HG03139 (cell line): ENCODE results near the gene STX18.
"Not testable (repeated sequence)": the region's sequence is repeated elsewhere in the genome, so short reads cannot be mapped to it uniquely, and the experiment has no call there.

Experiments used
- ATAC-seq: cut with Tn5 transposase; IDR thresholded peaks from one replicate; pipeline ENCODE4 v1.9.1; 2021; ENCODE audit not compliant: unreplicated experiment

The STX18 gene

DNA sequence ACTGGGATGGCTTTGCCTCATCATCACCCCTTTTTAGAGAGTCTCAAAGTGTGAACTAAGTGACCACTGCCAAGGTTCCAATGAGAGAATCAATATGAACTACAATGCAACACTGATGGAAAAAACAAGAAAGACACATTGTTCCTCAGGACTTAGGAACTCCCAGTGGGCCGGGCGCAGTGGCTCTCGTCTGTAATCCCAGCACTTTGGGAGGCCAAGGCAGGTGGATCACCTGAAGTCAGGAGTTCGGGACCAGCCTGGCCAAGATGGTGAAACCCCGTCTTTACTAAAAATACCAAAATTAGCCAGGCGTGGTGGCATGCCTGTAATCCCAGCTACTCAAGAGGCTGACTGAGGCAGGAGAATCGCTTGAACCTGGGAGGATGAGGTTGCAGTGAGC lies 119.7 kb downstream of the STX18 start:
- not testable (repeated sequence) for ATAC-seq

DNA sequence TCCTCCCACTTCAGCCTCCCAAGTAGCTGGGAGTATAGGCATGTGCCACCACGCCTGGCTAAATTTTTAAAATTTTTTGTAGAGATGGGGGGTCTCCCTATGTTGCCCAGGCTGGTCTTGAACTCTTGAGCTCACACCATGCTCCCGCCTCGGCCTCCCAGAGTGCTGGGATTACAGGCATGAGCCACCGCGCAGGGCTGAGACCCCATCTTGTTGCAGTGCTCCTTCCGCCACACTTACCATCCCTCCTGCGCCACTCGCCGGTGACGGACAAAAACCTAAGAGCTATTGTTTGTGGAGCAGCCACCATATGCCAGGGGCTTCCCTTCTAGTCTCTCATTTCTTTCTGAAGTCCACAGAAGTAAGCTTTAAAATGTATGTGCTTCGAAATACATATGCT lies 120.5 kb downstream of the STX18 start:
- ATAC-seq, result no peak

DNA sequence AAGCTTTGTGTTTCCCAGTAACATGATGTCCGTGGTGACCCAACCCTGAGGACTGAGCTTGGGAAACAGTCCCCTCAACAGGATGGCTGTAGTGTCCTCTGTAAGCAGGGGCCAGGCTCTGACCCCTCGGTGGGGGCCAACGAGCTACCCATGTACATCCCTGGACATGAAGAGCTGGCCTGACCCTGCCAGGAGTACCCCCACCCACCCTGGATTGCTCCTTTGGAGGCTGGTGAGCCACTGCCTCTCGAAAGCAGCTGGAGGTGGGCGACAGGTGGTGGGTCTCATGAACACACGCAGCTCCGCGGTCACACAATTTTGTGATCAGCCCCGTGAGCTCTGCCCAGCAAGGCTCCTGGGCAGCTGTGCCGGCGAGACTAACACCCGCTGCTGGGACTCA lies 121.4 kb downstream of the STX18 start:
- ATAC-seq, result no peak

DNA sequence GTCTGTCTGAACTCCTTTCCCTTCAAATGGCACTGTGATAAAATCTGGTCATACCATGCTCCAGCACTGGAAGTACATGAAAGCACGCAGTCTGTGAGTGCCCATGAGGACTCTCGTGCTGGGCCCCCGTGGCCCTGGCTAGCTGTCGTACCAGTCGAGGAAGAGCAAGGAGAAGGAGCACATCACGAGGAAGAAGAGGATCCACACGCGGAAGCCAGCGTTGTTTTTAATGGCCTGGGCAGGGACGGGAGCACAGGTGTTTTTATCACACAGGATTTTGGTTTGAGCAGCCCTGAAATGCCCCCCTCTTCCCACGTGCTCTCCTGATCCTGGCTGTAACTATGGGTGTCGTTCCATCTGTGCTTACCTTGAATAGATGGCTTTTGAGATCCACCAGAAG lies 122.0 kb downstream of the STX18 start:
- no peak for ATAC-seq

DNA sequence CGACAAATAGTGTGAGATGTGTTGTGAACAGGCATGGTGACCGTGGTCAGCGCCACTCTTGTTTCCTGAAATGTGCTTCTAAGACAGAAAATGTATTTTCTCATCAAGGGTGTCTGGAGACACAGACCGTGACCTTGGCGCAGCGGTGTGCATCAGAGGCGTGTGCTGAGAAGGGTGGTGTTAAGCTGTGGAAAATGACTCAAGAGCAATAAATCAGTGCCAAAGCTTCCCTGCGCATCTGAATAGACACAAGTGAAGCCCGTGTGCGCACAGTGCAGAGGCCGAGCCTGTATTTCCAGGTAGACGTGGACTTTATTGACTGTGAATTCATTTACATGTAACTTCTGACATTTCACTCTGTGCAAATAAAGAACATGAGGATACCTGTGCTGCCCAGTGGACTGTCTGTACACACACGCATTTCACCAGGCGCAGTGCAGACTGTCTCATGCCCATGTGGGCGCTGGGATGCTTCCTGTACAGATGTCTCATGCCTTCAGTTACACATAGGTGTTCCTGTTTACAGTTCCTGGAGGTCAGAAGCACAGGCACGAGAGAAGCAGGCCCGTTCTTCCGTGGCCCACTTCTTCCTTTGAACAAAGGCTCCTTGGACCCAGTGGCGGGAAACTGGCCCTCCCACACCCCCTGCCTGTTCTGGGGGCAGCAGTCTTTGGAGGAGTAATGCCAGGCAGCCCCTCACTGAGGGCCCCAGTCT lies 123.0 kb downstream of the STX18 start:
- no peak for ATAC-seq

DNA sequence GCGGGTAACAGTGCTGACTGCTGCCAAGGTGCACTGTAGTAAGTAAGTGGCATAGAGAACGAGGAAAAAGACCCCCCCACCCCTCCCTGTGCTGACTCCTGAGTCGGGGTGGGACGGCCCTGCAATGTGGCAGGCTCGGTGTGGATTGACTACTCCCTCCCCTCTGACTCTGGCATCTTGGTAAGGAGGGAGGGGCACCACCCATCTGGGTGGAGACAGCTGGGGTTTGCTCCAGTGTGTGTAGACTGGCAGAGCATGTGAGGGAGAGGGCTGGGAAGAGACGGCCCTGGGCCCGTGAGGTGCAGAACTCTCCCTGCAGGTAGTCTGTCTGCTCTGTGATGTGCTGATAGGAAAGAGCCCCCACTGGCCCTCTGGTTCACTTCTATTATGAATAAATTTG lies 124.0 kb downstream of the STX18 start:
- ATAC-seq, result no peak

DNA sequence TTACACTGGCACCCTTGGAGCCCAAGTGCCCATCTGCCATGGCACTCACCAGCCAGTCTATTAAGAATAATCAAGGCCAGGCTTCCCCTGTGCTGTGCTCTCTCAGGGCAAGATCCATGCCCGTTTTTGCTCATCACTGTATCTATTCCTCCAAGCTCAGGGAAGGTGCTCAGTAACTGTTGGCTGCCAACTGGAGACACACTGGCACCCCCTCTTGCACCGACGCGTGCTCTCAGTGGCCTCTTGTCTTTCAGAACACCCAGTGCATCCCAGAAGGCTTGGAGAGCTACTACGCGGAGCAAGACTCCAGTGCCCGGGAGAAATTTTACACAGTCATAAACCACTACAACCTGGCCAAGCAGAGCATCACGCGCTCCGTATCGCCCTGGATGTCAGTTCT lies 124.9 kb downstream of the STX18 start:
- ATAC-seq, result no peak

DNA sequence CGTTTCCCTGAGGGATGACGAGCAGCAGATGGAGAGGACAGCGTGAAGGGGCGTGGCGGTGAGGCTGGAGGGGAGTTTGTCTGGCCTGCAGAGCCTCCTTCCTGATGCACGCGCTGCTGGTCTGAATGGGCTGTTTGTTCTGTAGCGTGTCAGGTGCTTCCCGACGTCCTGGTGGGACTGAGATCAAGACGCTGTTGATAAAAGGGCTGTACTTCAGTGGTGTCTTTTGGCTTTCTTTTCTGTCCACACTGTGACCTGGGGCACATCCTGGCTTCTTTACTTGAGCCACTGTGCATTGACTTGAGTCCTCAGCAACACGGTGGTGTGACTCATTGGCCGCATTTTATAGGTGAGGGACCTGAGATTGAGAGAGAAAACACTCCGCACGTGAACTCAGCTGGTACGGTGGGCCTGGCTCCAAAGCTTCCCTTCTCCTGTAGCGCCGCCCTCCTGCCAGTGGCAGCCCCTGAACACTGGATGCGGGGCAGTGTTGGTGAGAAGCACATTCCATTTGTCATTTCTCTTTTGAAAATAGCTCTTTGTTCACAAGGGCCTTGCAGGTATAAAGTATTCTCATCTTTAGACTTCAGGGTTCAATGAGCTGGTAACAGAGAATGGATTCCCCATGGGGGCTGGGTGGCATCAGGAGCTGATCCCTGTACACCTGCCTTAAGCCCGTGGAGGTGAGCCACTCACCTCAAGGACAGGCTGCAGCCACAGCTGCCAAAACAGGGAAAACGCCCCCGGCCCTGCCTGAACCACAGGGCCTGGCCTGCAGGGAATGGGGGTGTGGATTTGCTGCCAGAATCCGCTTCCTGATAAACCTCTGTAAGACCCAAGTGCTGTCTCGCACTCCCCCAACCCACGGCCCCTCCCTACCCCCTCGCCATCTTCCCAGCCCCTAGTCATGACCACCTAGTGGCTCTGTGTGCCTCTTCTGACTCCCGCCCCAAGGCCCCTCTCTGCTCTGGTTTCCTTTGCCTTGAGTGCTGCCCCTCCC lies 125.7 kb downstream of the STX18 start:
- ATAC-seq, result no peak

DNA sequence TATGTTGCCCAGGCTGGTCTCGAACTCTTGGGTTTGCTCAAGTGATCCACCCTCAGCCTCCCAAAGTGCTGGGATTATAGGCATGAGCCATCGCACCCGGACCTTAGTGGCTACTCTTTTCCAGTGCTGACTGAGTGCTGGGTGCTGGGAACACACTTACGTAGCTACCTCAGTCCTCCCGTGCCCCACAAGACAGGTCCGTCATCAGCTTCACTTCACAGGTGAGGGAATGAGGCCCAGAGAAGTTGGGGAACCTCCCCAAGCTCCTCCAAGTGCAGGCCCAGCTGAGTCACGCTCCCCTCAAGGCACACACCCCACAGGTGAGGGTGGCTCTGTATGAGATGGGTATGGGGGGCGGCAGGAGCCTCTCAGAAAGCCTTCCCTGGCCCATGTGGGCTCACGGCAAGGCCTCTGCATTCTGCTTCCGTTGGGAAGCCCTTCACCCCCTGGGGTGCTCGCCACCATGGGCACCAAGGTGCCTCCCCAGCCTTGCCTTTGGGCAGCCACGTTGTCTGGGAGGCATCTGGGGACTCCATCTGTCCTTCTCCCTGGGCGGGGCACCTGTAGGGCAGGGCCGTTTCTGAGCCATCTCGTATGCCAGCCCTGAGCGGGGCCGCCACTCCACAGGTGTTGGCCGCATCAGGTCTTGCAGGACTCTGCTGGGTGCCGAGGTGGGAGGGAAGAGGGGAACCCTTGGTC lies 126.6 kb downstream of the STX18 start:
- ATAC-seq, result no peak

DNA sequence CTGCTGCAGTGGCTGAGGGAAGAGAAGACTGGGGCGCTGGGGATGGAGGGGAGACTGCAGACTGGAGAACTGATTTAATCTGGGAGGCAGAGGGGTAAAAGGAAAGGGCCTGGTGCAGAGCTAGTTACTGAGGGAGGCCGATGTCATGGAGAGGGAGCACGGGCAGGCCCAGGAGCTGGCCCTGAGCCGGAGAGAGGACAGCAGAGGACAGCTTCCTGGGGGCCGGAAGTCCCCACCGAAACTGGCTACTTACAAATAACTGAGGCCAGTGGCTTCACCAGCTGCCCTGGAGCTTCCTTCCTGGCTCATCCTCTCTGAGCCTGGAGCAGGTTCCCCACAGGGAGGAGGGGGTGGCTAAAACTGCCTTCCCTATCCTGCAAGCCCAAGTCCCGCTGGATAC lies 128.0 kb downstream of the STX18 start:
- no peak for ATAC-seq

DNA sequence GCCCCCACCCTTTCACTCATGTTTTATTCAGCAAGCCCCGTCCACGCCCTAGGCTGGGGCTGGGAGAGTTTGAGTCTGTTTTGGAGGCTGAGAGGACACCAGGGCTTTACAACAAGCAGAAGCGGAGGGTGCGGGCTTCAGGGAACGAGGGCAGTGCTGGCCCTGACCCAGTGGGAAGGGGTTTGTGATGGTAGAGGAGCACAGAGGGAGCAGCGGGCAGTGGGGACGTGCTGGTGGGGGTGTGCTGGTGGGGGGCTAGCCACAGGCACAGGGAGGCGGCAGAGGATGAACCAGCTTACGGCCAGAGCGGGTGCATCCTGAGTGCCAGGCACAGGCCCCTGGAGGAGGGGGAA lies 128.5 kb downstream of the STX18 start:
- no peak for ATAC-seq

DNA sequence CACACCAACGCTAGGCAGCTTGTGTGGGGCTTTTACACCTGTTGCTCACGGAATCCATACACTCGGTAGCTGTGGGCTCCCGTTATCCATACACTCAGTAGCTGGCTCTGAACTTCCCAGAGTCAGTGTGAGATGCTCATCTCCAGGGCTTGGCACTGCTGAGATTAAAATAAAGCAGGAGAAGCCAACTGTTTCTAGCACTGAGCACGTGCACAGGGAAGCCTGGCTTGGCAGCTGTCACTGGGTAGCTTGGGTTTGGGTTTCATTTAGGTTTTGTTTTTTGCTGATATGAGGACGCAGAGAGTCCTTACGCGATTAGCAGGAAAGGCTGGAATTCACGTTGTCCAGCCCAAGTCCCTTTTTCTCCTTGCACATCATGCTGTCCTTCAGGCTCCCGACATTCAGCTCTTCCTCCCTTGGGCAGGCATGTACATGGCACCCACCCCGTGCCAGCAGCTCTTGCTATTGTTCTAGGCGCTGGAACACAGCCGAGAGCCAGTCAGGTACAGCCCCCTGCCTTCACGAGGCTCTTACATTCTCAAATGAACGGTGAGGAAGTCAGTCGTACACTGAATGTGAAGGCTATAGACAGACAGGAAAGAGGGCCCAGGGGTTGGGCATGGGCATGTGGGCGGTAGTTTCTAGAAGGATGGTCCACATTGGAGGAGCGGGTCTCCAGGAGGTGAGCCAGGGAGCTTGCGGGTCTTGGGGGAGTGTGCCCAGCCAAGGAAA lies 129.0 kb downstream of the STX18 start:
- no peak for ATAC-seq

DNA sequence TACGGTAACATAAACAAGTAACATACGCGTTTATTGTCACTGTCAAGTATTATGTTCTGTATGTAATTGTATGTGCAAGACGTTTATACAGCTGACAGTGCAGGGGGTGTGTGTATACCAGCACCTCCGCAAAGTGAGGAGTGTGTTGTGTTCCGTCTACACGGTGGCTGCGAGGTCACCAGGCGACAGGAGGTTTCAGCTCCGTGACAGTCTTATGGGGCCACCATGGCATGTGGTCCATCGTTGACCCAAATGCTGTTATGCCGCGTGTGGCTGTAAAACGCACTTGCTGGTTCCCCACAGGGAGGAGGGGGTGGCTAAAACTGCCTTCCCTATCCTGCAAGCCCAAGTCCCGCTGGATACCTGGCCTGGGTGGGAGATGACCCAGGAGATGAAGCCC lies 129.9 kb downstream of the STX18 start:
- no peak for ATAC-seq

DNA sequence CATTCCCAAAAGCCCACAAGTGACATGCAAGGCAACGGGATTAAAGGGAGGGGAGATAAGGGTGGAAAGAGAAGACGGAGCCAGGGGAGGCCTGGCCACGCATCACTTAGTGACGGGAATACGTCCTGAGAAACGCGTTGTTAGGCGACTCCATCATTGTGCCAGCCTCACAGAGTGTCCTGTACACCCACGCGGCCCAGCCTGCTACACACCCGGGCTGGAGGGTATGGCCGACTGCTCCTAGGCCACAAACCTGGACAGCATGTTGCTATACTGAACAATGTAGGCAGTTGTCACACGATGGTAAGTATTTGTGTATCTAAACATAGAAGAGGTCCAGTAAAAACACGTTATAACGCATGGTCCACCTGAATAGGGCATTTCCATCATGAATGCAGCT lies 131.6 kb downstream of the STX18 start:
- no peak for ATAC-seq

DNA sequence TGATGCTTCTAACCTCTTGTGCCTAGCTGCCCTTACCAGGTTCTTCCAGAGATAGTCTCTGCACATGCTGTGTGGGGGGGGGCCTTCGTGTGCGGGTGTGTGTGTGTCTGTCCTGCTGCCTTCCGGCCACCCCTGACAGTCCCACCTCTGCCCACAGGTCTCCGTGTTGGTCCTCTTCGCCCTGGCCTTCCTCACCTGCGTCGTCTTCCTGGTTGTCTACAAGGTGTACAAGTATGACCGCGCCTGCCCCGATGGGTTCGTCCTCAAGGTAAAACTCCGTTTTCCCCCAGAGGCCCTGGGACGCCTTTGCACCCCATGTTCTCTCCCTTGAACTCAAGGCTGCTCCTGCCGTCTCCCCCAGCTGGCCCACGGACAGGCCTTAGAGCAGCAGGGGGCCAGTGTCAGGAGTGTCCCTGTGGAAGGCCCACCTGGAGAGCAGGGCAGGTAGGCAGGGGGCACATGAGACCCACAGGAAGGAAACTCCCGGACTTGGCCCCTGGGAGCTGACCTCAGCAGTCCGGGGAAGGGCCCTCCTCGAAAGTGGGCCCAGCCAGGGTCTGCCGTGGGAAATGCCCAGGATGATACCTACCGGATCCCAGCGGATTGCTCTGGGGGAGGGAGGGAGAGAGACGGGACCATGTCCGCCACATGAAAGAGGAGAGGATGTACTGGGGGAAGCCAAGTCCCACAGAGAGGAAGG lies 132.3 kb downstream of the STX18 start:
- ATAC-seq, result no peak

DNA sequence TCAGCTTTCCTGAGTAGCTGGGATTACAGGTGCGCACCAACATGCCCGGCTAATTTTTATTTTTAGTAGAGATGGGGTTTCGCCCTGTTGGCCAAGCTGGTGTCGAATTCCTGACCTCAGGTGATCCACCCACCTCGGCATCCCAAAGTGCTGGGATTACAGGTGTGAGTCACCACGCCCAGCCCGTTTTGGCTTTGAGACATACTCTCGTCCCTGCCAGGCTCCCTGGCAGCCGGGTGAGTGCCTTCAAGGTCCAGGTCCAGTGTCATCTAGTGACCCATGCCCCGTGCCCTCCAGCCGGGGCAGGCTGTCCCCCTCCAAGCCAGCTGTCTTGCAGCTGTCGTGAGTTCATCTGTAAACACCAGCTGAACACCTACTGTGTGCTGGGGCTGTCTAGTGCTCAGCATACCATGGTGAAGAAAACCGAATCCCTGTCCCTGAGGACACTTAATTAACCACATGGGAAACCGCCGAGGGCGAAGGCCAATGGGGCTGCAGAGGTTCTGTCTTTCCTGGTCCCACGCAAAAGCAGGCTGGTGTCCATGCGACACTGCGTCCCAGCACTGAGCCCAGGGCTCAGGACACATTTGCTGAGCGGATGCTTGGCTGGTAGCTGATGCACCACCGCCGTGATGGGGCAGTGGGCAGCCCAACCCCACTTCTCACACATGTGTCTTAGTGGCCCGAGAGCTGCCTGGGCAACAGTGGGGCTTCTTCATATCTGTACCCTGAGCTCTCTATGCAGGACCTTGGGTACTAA lies 133.1 kb downstream of the STX18 start:
- no peak for ATAC-seq

DNA sequence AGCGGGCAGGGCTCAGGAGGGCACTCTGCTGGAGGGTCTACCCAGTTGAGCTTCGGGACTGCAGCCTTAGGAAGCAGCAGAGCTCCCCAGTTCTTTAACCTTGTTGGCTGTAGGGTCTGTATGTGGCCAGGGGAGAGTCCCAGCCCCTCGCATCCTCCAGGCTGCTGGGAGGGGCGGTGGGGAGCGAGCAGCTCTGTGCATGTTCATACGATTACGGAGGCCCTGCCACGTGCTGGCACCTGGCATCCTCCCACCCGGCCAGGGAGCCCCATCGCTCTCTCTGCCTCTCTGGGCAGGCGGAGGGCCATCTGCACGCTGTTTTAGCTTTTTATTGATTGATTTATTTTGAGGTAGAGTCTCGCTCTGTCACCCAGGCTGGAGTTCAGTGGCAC lies 133.7 kb downstream of the STX18 start:
- ATAC-seq, result no peak

DNA sequence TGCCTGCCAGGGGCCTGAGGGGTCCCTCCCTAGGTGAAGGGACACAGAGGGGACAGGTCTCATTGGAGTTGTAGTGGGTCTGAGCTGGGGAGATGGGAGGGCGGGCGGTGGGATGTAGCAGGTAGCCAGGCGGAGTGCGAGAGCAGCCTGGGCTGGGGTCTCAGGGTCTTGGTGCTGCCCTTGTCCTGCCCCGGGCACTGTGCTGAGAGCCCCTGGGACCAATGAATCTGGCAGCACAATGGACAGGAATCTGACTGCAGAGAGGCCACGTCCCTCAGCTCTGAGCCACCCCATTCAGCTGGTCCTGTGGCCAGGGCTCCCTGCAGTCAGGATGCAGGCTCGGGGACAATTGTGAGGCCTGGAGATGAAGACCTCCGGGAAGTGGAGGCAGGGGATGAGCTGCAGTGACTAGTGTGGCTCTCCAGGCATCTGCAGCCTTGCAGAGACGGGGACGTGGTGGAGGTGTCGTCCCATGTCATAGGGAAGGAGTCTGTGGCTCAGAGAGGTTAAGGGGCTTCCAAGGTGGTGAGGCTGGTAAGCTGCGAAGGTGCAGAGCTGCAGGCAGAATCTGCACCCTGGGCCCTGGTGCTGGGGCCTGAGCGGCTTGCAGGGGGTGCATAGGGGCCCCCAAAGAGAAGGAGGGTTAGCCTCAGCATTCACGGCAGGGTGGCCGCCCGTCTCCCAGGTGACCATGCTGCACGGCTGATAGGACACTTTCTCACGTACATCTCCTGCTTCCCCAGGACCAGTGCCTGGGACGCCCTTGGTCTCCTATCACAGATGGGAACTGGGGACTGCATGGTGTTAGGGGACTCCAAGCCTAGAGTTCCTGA lies 134.3 kb downstream of the STX18 start:
- ATAC-seq, result no peak
